HepG2 (cell line): ENCODE results near the gene SNED1. TPM values are rescaled to one million over a fixed set of nuclear protein-coding genes. Genes with fewer than 3 reads are reported as not detected.

Source experiments
- CENPT ChIP-seq: sonication (generic); formaldehyde crosslinking; IDR thresholded peaks from 2 replicates; pipeline ENCODE4 v1.8.0; 2022; ENCODE audit warnings: low read depth, mild to moderate bottlenecking, moderate library complexity, missing genetic modification reagents
- ELF4 ChIP-seq: sonication (generic); formaldehyde crosslinking; IDR thresholded peaks from 2 replicates; pipeline ENCODE4 v1.5.0; 2020; ENCODE audit warnings: missing genetic modification reagents, mild to moderate bottlenecking, moderate library complexity, borderline replicate concordance
- TIGD3 ChIP-seq: sonication (generic); formaldehyde crosslinking; IDR thresholded peaks from 2 replicates; pipeline ENCODE4 v1.5.1; 2020; ENCODE audit warnings: mild to moderate bottlenecking, missing genetic modification reagents, borderline replicate concordance
- ZGPAT ChIP-seq: IDR thresholded peaks from 2 replicates; pipeline ENCODE4 v1.6.1; 2016; ENCODE audit warnings: mild to moderate bottlenecking
- ZNF18 ChIP-seq: sonication (generic); formaldehyde crosslinking; IDR thresholded peaks from 2 replicates; pipeline ENCODE4 v1.8.0; 2022; ENCODE audit warnings: mild to moderate bottlenecking, missing genetic modification reagents; ENCODE audit not compliant: insufficient replicate concordance
- ZSCAN31 ChIP-seq: sonication (generic); formaldehyde crosslinking; IDR thresholded peaks from 2 replicates; pipeline ENCODE4 v1.5.0; 2020; ENCODE audit warnings: low read depth, mild to moderate bottlenecking, missing genetic modification reagents
- polyA plus RNA-seq, 8 experiments: library from polyadenylated mRNA; depleted of rRNA in 3 of 8; stranded (reverse) in 7 of 8; unstranded in 1 of 8; fragments of >200 nt; fragmentation: Illumina TruSeq in 4 of 8; extraction: Trizol in 4 of 8; gene quantifications; 2 replicates each; pipeline versions ENCODE4 v1.2.1 to v1.2.3, GENCODE V29; 2011 to 2016; ENCODE audit warnings: low read depth in 4 of 8, missing spikeins in 1 of 8, mixed read lengths in 1 of 8; ENCODE audit not compliant: insufficient read depth in 1 of 8
- total RNA-seq, 5 experiments: library from RNA; depleted of rRNA; stranded (reverse); fragments of >200 nt; fragmentation: Illumina TruSeq; extraction: Trizol; gene quantifications; 2 replicates each; pipeline ENCODE4 v1.2.3, GENCODE V29; 2016; ENCODE audit warnings: low read depth in 1 of 5
- TF ChIP-seq, protein P1 (sequence below): sonication (generic); formaldehyde crosslinking; IDR thresholded peaks from 2 replicates; pipeline ENCODE4 v1.5.0; 2020; ENCODE audit warnings: missing genetic modification reagents

SNED1 gene
- total and polyA plus RNA-seq, 2 of the 13 experiments (the other 11 are each of a cell fraction or from before 2014, with no cell fraction given): 0.15 to 0.65 TPM

- TF ChIP-seq, protein P1, sequence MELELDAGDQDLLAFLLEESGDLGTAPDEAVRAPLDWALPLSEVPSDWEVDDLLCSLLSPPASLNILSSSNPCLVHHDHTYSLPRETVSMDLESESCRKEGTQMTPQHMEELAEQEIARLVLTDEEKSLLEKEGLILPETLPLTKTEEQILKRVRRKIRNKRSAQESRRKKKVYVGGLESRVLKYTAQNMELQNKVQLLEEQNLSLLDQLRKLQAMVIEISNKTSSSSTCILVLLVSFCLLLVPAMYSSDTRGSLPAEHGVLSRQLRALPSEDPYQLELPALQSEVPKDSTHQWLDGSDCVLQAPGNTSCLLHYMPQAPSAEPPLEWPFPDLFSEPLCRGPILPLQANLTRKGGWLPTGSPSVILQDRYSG (CRISPR knock-in tag): no peak
- TF ChIP-seq ZSCAN31 (0 out of 2 replicates have a peak, but pooled peaks have one; percentile 9), TIGD3 (CRISPR knock-in tag) (no peak), ZGPAT (CRISPR knock-in tag) (peak; percentile 19; the same call in 1 of the 2 replicates), CENPT (0 out of 2 replicates have a peak, but pooled peaks have one; percentile 71), ELF4 (no peak), ZNF18 (CRISPR knock-in tag) (no peak)
- TF ChIP-seq, all 625 proteins: peak for 76
These were observed at the start of gene SNED1 (continued) for GRCh38 chr2:240997856-240998705.
